SK-N-SH treated with all-trans-retinoic acid at 6 μM for 48 hours (cell line): ENCODE measurements around the gene WASHC4.

ENCODE experiments used
- ATAC-seq: fragments of 200-7000 bp; cut with Tn5 transposase; 3 replicates; pipeline ENCODE4 v1.9.1; 2020; ENCODE audit warnings: mild to moderate bottlenecking, moderate library complexity
- BACH2 ChIP-seq: fragments of 250-450 bp; sonication (Bioruptor Pico); IDR thresholded peaks from 2 replicates; pipeline ENCODE4 v1.9.0; 2021; ENCODE audit warnings: mild to moderate bottlenecking, borderline replicate concordance
- GLIS3 ChIP-seq: fragments of 250-450 bp; sonication (Bioruptor Pico); IDR thresholded peaks from 2 replicates; pipeline ENCODE4 v1.5.0; 2020; ENCODE audit warnings: mild to moderate bottlenecking, moderate library complexity
- OSR1 ChIP-seq: fragments of 250-450 bp; sonication (Bioruptor Pico); IDR thresholded peaks from 2 replicates; pipeline ENCODE4 v1.8.0; 2022; ENCODE audit warnings: moderate library complexity, mild to moderate bottlenecking, inconsistent platforms
- RARB ChIP-seq: fragments of 250-450 bp; sonication (Bioruptor Pico); IDR thresholded peaks from 2 replicates; pipeline ENCODE4 v1.8.0; 2021; ENCODE audit warnings: mild to moderate bottlenecking, moderate library complexity
- SNAI2 ChIP-seq: fragments of 250-450 bp; sonication (Bioruptor Pico); IDR thresholded peaks from 2 replicates; pipeline ENCODE4 v1.5.0; 2020; ENCODE audit warnings: mild to moderate bottlenecking, moderate library complexity
- TCF4 ChIP-seq: fragments of 250-450 bp; sonication (Bioruptor Pico); IDR thresholded peaks from 2 replicates; pipeline ENCODE4 v1.8.0; 2021; ENCODE audit warnings: mild to moderate bottlenecking, moderate library complexity, borderline replicate concordance
- ZC3H10 ChIP-seq: fragments of 250-450 bp; sonication (Bioruptor Pico); IDR thresholded peaks from 2 replicates; pipeline ENCODE4 v1.5.1; 2021; ENCODE audit warnings: mild to moderate bottlenecking, moderate library complexity
- ZFP3 ChIP-seq: fragments of 250-450 bp; sonication (Bioruptor Pico); IDR thresholded peaks from 2 replicates; pipeline ENCODE4 v1.5.0; 2020; ENCODE audit warnings: mild to moderate bottlenecking, moderate library complexity
- ZNF70 ChIP-seq: fragments of 450-650 bp; formaldehyde crosslinking; IDR thresholded peaks from 2 replicates; pipeline ENCODE4 v1.5.0; 2020; ENCODE audit warnings: mild to moderate bottlenecking, moderate library complexity
- TF ChIP-seq, protein P1 (sequence below): fragments of 250-450 bp; sonication (Bioruptor Pico); IDR thresholded peaks from 2 replicates; pipeline ENCODE4 v1.5.1; 2021; ENCODE audit warnings: mild to moderate bottlenecking, moderate library complexity
- TF ChIP-seq, protein P2 (sequence below): fragments of 250-450 bp; sonication (Bioruptor Pico); IDR thresholded peaks from 2 replicates; pipeline ENCODE4 v1.8.0; 2020; ENCODE audit warnings: mild to moderate bottlenecking, moderate library complexity, borderline replicate concordance

WASHC4 gene, protein sequence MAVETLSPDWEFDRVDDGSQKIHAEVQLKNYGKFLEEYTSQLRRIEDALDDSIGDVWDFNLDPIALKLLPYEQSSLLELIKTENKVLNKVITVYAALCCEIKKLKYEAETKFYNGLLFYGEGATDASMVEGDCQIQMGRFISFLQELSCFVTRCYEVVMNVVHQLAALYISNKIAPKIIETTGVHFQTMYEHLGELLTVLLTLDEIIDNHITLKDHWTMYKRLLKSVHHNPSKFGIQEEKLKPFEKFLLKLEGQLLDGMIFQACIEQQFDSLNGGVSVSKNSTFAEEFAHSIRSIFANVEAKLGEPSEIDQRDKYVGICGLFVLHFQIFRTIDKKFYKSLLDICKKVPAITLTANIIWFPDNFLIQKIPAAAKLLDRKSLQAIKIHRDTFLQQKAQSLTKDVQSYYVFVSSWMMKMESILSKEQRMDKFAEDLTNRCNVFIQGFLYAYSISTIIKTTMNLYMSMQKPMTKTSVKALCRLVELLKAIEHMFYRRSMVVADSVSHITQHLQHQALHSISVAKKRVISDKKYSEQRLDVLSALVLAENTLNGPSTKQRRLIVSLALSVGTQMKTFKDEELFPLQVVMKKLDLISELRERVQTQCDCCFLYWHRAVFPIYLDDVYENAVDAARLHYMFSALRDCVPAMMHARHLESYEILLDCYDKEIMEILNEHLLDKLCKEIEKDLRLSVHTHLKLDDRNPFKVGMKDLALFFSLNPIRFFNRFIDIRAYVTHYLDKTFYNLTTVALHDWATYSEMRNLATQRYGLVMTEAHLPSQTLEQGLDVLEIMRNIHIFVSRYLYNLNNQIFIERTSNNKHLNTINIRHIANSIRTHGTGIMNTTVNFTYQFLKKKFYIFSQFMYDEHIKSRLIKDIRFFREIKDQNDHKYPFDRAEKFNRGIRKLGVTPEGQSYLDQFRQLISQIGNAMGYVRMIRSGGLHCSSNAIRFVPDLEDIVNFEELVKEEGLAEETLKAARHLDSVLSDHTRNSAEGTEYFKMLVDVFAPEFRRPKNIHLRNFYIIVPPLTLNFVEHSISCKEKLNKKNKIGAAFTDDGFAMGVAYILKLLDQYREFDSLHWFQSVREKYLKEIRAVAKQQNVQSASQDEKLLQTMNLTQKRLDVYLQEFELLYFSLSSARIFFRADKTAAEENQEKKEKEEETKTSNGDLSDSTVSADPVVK

DNA sequence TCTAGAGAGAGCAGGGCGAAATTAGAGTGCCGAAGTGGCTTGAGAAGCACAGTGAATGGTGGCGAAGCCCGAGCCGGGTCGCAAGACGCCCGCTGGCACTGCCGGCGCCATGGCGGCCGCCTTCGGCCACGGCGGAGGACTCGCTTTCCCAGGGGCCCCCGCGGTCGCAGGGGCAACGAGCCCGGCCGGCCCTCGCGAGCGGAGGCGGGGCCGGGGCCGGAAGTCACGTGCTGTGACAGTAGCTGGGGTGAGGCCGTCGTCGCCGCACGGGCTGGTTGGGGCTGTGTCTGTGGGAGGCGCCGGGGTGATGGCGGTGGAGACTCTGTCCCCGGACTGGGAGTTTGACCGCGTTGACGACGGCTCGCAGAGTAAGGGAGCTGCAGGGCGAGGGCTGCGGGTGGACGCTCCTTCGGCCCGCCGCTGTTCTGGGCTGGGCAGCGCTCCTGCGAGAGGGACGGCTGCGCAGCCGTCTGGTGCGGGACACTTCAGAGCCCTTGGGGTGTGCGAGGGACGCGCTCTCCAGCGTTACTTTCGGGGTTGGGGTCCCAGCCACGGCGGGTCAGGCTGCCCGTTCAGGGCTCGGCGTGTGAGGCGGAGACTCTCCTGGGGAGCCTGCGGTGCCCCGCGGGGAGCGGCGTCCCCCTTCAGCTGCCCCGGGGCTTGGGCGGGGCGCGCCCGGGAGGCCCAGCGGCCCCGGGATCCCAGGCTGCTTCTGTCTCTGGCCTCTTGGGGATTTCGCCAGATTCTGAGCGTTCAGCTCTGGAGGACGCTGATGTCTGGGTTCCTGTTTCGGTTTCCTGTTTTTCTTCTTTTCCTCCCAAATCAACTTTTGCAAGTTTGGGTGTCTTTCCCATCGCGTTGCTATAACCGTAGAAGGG is at the start of gene WASHC4:
Gene WASHC4, plus strand, starts transcription at position 238 of the 878 bp plus-strand sequence. Its CDS starts 70 bp downstream, at position 308.
- TF ChIP-seq ZC3H10 (CRISPR knock-in tag) (no peak), ZFP3 (CRISPR knock-in tag) (peak; percentile 77)
- ATAC-seq, result peak; percentile 95

DNA sequence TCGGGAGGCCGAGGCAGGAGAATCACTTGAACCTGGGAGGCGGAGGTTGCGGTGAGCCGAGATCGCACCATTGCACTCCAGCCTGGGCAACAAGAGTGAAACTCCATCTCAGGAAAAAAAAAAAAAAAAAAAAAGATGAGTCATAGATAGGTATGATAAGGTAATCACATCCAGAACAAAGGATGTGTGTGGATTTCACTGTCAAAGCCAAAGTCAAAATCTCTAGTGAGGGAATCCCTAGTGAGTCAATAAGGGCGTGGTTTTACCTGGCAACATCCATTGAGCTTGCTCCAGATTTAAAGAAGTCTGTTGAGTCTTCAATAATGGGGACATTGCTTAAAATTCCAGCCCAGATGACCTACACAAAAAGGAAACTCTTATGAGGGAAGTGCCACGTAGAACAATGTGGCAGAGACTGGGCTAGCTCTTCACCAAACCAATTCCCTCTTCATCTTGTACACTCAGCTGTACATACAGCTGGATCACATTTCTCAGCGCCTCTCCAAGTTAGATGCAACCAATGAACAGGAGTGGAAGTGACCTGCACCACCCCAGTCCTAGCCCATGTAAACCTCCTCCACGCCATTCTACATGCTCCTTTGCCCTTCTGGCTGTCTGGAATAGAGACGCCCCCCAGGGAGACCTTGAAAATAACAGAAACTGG is 46.7 kb upstream of the WASHC4 start:
- TF ChIP-seq BACH2 (CRISPR knock-in tag) (no peak), GLIS3 (CRISPR knock-in tag) (no peak)
- TF ChIP-seq, protein P1, sequence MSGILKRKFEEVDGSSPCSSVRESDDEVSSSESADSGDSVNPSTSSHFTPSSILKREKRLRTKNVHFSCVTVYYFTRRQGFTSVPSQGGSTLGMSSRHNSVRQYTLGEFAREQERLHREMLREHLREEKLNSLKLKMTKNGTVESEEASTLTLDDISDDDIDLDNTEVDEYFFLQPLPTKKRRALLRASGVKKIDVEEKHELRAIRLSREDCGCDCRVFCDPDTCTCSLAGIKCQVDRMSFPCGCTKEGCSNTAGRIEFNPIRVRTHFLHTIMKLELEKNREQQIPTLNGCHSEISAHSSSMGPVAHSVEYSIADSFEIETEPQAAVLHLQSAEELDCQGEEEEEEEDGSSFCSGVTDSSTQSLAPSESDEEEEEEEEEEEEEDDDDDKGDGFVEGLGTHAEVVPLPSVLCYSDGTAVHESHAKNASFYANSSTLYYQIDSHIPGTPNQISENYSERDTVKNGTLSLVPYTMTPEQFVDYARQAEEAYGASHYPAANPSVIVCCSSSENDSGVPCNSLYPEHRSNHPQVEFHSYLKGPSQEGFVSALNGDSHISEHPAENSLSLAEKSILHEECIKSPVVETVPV (CRISPR knock-in tag), result no peak
- ATAC-seq, result no peak

DNA sequence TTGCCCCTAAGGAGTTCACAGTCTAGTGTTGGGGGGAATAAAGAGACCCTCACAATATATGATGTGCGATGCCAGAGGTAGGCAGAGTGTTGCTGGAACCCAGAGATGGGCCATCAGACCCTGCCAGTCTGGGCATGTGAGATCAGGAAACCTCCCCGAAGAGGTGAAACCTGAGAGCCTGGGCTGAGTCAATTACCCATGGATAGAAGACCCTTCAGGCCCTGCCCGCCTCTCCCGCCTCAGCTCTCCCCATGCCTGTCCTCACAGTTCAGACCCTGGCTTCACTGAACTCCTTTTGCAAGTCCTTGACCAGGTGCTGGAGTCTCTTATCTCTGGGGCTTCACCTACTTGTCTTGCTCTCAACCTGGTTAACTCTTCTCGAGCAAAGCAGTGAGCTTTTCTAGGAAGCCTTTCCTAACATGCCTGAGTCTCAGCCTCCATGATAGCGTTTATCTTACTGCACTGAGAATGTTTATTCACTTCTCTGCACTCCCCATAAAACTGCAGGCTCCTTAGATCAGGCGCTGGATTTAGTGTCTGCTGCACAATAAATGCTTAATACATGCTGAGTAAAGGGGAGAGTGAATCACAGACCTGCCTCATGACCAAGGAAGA is 42.9 kb upstream of the WASHC4 start:
- TF ChIP-seq ZNF70 (CRISPR knock-in tag), result no peak
- TF ChIP-seq, protein P2, sequence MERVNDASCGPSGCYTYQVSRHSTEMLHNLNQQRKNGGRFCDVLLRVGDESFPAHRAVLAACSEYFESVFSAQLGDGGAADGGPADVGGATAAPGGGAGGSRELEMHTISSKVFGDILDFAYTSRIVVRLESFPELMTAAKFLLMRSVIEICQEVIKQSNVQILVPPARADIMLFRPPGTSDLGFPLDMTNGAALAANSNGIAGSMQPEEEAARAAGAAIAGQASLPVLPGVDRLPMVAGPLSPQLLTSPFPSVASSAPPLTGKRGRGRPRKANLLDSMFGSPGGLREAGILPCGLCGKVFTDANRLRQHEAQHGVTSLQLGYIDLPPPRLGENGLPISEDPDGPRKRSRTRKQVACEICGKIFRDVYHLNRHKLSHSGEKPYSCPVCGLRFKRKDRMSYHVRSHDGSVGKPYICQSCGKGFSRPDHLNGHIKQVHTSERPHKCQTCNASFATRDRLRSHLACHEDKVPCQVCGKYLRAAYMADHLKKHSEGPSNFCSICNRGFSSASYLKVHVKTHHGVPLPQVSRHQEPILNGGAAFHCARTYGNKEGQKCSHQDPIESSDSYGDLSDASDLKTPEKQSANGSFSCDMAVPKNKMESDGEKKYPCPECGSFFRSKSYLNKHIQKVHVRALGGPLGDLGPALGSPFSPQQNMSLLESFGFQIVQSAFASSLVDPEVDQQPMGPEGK (CRISPR knock-in tag), result no peak
- TF ChIP-seq, protein P1 (CRISPR knock-in tag), result no peak

DNA sequence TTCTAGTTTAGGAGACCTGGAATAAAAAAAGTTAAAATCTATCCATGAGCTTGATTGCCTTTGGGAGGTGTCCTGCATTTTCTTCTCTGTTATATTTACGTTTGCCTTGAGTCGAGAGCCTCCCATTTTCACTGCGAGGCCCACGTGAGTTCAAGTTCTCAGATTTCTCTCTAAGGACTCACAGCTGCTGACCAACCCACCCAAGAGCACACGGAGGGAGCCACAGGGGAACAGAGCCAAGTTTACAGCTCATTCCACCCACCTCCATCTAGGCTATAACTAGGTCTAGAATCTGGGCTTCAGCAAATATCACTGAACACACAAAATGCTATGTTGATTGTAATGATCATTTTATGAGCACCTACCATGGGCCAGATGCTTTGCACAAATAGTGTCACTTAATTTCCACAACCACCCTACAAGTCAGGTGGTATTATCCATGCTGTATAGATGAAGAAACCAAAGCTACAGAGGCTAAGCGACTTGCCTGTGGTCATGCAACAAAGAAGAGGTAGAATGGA is 40.0 kb upstream of the WASHC4 start:
- ATAC-seq, result no peak
- TF ChIP-seq, protein P2 (CRISPR knock-in tag), result no peak
- no peak for TF ChIP-seq OSR1 (CRISPR knock-in tag)
- TF ChIP-seq ZC3H10 (CRISPR knock-in tag), result no peak
- TF ChIP-seq ZNF70 (CRISPR knock-in tag), result no peak
- TF ChIP-seq GLIS3 (CRISPR knock-in tag), result no peak
- TF ChIP-seq ZFP3 (CRISPR knock-in tag), result no peak
- TF ChIP-seq TCF4 (CRISPR knock-in tag), result no peak
- TF ChIP-seq SNAI2 (CRISPR knock-in tag), result no peak
- no peak for TF ChIP-seq RARB (CRISPR knock-in tag)

More for the DNA sequence above, 42.9 kb upstream of the WASHC4 start:
- no peak for ATAC-seq
